Ramos (cell line): ENCODE measurements around the gene HIPK1.

Experiments used
- in situ Hi-C: fragments of 300-500 bp; cut with MboI; formaldehyde crosslinking; loops from one replicate; pipeline ENCODE4 v1.14.3; 2022; ENCODE audit warnings: low sequenced_read_pairs; ENCODE audit not compliant: unreplicated experiment

The HIPK1 gene

DNA sequence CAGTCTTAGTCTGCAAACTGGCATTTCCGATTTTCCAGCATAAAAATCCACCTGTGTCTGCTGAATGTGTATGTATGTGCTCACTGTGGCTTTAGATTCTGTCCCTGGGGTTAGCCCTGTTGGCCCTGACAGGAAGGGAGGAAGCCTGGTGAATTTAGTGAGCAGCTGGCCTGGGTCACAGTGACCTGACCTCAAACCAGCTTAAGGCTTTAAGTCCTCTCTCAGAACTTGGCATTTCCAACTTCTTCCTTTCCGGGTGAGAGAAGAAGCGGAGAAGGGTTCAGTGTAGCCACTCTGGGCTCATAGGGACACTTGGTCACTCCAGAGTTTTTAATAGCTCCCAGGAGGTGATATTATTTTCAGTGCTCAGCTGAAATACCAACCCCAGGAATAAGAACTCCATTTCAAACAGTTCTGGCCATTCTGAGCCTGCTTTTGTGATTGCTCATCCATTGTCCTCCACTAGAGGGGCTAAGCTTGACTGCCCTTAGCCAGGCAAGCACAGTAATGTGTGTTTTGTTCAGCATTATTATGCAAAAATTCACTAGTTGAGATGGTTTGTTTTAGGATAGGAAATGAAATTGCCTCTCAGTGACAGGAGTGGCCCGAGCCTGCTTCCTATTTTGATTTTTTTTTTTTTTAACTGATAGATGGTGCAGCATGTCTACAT, 47.6 kb downstream of the HIPK1 start:
- in situ Hi-C loops, result loop anchor here (25.0 kb wide), 1 partner anchor 586 kb away; no protein-coding TSS in a partner anchor

DNA sequence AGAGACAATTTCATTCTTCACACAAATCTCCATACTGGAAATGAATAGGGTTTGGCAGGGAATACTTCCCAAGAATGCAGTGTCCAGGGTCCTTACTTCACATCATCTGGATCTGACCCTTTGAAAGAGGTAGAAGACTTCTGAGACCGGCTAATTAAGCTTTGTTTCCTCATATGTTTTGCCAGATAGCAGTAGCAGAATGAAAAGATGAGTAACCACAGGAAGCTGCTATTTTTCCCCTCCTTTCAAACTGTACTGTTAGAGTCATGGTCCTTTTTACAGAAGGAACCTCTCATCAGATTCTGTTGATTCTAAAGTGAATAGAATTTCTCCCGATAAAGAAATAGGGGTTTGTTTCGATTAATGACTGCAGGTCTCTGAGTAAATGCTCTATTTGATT, 48.8 kb downstream of the HIPK1 start:
- in situ Hi-C loops, result loop anchor here (25.0 kb wide), 1 partner anchor 584 kb away; no protein-coding TSS in a partner anchor

DNA sequence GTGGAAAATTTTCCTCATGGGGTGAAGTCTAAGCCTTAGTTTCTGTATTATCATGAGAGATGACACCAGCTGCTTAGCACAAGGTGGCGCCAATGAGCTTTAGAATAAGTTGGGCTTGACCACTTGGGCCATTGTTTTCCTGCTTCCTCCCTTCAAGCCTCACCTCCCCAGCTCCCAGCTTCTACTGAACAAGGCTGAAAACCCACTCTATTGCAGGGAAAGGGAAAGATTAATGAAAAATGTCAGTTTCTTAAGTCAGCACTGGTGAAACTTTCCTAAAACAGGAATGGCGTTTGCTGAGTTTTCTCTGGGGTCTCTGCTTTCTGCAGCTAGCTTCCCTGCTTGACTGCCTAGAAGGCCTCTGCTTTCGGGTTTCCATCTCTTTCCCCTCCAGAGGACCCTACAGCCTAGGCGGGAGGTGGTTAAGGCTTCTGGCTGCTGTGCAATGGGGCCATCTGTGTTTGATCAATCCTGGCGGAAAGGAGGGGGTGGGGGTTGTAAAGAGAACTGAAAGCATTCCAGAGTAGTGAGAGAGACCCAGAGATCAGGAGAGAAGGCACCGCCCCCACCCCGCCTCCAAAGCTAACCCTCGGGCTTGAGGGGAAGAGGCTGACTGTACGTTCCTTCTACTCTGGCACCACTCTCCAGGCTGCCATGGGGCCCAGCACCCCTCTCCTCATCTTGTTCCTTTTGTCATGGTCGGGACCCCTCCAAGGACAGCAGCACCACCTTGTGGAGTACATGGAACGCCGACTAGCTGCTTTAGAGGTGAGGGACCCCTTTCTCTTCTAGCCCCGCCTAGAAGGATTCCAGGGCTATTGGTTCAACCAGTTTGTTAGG, 50.0 kb downstream of the HIPK1 start, which contains the start of gene OLFML3:
Gene OLFML3 (plus strand): TSS at position 612 of the 840 bp plus-strand sequence. CDS start 43 bp downstream, at position 655.
- in situ Hi-C loops, result loop anchor here (25.0 kb wide), 1 partner anchor 583 kb away; no protein-coding TSS in a partner anchor

DNA sequence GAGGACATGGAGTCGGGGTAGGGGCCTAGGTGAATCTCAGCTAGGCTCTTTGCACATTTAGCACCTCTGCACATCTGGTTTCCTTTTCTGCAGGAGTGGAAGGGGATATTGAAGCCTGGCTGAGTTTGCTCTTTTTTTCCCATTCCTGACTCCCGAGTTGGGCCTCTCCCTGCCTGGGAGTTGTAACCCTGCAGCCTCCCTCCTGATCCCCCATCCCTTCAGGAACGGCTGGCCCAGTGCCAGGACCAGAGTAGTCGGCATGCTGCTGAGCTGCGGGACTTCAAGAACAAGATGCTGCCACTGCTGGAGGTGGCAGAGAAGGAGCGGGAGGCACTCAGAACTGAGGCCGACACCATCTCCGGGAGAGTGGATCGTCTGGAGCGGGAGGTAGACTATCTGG, 51.0 kb downstream of the HIPK1 start:
- in situ Hi-C loops, result loop anchor here (25.0 kb wide), 1 partner anchor 582 kb away; no protein-coding TSS in a partner anchor

DNA sequence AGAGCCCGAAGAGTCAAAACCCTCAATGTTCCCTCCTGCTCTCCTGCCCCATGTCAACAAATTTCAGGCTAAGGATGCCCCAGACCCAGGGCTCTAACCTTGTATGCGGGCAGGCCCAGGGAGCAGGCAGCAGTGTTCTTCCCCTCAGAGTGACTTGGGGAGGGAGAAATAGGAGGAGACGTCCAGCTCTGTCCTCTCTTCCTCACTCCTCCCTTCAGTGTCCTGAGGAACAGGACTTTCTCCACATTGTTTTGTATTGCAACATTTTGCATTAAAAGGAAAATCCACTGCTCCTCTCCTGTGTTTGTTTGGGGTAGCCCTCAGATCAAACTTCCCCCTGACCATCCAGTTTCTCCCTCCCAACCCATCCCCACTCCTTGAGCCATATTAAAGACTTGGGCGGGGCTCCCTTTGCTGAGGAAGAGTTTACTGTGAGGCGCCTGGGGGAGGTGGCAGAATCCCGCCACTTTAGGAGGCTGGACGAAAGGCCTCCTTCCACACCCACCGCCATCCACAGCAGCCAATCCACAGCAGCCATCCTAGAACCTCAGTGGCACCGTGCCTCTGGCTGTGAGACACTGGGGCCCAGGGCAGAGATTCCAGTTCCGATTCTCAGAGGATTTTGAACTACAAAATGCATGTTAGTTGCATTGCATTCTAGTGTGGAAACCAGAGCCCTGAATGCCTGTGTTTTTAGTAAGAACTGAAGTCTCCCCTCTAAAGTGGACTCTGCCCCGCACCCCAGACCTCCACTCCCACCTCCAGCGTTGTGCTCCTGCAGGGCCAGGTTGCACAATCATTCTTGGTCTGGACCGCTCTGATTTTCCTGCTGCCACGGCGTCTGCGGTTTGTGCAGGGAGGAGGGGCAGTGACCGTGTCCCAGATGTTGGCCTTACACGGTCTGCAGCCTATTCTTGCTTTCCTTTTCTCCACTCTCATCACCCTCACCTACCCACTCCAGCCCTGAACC, 53.1 kb downstream of the HIPK1 start:
- in situ Hi-C loops, result loop anchor here (25.0 kb wide), 1 partner anchor 580 kb away; no protein-coding TSS in a partner anchor

DNA sequence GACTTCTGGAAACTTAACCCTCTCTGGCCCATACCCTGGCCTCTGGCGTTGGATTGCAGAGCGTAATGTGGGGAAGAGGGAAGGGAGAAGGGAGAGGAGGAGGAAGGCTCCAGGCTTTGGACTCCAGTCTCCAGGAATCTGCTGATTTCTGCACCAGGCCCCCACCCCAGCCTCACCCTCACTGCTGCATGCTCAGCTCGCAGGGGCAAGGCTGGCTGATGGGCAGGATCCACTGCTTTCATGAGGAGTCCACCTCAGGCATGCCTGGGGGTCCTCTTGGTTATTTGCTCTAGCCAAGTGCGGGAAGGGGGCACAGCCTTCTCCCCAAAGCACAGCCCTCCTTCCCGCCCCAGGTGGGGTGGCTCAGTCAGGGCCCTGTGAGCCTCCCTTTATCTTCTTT, 53.8 kb downstream of the HIPK1 start:
- in situ Hi-C loops, result loop anchor here (25.0 kb wide), 1 partner anchor 579 kb away; no protein-coding TSS in a partner anchor

DNA sequence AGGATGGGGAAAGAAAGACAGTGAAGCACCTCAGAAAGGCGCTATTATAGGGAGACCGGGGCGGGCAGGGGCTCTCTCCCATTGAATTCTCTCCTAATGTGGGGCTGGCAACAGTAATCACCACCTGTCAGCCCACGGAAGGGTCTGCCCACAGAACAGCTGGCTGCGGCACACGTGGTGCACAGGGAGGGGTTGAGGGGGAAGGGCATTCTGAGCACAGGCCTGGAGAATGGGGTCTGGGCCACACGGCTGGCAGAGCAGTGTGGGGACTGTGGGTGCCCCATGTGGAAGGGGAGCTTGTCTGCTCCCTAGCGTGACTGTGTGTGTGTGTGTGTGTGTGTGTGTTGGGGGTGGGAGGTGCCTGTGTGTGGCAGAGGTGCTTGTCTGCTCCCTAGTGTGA, 54.3 kb downstream of the HIPK1 start:
- in situ Hi-C loops, result loop anchor here (25.0 kb wide), 1 partner anchor 579 kb away; no protein-coding TSS in a partner anchor

DNA sequence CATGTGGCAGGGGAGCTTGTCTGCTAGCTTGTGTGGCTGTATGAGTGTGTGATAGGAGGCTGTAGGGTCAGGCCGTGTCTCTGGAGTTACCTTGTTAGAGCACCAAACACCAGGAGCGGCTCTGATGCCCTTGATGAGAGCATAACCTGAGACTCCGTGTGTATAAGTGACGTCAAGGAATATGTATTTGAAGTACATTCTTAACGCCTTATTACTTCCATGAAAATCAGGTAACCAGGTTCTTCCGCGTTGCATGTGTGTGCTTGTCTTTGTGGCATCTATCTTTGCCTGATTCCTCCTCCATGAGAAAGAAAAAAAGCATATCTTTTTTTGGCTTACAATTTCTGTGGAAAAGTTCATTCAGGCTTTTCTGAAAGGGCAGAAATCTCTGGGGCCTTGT, 54.7 kb downstream of the HIPK1 start:
- in situ Hi-C loops, result loop anchor here (25.0 kb wide), 1 partner anchor 578 kb away; no protein-coding TSS in a partner anchor

DNA sequence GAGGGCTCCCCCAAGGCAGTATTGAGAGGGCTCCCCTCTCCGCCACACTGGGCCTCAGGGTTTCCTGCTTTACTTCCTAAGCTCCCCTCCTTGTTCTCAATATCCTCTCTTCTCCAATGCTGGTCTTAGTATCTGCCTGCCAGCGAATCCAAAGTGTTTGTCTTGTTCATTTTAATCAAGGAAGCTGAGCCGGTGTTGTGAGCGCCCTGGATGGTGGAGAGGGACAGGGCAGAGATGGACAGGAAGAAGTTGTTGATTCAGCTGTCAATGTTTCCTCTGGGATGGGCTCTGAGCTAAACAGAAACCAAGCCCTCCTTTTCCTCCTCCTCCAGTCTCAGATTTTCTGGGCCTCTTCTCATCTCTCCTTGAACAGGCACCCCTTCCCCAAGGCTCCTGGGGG, 55.6 kb downstream of the HIPK1 start:
- in situ Hi-C loops, result loop anchor here (25.0 kb wide), 1 partner anchor 578 kb away; no protein-coding TSS in a partner anchor

DNA sequence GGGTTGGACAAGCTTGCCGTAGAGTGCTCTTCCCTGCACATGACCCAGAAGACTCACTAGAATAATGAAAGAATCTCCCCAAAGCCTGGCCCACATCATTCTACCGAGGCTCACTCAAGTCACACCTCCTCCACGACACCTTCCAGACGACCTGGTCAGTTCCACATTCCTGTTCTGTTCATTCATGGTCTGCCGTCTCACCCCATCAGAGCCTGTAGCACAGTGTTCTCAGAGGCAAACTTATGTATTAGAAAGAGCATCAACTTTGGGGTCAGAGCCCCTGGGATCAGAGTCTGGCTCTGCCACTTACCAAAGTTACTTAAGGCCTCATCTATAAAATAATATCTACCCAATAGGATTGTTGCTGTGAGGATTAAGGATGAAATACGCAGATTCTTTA, 57.7 kb downstream of the HIPK1 start:
- in situ Hi-C loops, result loop anchor here (25.0 kb wide), 1 partner anchor 575 kb away; no protein-coding TSS in a partner anchor

DNA sequence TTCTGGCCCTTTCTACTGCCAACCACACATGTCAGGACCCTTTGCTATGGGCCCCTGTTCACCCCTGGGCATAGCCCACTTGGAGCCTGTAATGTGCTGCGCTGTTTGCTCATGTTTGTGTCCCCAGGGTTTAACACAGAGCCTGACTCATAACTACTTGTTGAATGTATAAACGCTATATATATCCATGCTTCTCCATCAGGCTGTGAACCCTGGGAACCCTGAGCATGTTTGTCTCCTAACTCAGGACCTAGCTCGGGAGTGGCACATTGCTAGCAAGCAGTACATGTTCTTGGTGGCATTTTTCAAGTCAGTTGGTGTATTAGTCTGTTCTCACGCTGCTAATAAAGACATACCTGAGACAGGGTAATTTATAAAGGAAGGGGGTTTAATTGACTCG, 58.1 kb downstream of the HIPK1 start:
- in situ Hi-C loops, result loop anchor here (25.0 kb wide), 1 partner anchor 575 kb away; no protein-coding TSS in a partner anchor

DNA sequence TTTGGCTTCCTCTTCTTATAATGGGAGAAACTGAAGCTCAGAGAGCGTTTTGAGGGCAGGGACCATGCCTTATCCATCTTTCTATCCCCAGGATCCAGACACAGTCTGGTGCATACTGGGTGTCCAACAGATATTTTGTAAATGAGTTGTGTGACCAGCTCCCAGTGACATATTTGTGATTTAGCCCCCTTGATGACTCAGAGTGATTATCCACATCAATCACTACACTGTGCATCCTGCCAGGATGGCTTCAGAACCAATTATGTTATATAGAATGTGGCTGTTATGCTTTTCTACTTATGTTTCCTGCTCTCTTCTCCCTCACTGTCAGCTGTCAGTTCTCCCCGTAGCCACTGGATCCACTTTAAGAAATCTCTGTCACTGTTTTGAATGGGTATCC, 61.4 kb downstream of the HIPK1 start:
- in situ Hi-C loops, result loop anchor here (25.0 kb wide), 1 partner anchor 572 kb away; no protein-coding TSS in a partner anchor

DNA sequence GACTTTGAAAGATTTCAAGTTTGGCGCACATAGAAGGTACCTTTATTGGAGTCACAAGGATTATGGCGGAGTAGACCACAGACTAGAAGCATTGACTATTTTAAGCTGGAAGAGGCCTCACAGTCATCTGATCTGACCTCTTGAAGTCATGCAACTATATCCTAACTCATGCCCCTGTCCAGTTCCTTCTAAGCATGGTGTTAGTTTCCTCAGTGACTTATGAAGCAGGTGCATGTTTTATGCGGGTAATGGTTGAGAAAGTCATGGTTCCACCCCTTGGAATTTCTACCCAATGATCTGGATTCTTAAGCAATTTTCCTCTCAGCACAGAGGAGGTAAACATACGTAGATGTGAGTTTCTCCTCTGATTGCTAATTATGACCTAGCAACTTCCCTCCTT, 61.8 kb downstream of the HIPK1 start:
- in situ Hi-C loops, result loop anchor here (25.0 kb wide), 1 partner anchor 571 kb away; no protein-coding TSS in a partner anchor

DNA sequence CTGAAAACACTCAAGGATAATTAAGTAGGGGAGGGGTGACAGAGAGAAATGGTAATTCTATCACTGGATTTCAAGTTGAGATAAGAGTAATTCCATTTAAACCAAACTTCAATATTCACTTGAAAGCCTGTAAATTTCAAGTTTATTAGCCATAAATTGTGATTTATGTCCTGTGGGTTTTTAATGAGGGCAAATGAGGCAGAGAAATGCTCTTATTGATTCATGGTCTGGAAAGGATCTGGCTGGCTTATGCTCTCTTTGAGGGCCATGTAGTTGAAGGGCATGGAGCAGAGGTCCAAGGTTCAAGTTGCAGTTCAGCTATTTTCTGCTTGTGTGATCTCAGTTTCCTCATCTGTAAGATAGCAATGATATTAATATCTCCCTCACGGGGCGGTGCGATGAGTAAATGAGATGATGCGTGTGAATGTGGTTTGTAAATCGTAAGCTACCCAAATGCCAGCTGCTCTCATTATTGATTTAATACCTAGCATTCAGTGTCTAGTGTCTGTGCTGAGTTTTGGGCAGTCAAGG, 62.4 kb downstream of the HIPK1 start:
- in situ Hi-C loops, result loop anchor here (25.0 kb wide), 1 partner anchor 571 kb away; no protein-coding TSS in a partner anchor

DNA sequence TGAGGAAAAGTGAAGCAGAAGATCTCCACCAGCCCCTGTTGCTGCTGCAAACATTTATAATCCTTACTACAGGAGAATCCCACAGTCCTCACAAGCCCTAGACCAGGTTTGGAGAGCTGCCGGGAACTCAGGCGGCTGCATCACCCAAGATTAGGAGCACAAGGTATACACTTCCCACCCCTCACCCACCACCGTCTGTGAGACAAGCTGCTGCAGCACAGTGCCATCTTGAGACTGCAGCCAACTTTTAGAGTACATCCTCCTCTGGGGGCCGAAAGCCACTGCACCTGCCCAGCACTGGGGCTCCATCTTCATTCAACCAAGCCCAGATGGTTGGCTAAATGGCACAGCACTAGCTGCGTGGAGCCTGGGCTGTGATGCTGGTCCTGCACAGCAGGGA, 63.9 kb downstream of the HIPK1 start:
- in situ Hi-C loops, result loop anchor here (25.0 kb wide), 1 partner anchor 569 kb away; no protein-coding TSS in a partner anchor

DNA sequence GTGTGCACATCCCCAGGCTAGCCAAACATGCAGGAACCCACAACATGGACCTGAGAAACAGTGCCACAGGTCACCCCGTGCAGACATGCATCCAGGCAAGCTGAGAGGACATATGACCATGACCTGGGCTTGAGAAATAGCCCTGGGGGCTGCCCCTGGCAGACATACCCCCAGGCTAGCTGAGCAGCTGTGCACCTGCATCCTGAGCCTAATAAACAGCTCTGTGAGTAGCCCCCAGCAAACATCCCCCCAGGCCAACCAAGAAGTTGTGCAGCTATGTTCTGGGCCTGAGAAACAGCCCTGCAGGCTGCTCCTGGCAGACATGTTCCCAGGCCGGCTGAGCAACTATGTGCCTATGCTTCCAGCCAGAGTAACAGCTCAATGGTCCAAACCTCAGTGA, 64.6 kb downstream of the HIPK1 start:
- in situ Hi-C loops, result loop anchor here (25.0 kb wide), 1 partner anchor 569 kb away; no protein-coding TSS in a partner anchor

DNA sequence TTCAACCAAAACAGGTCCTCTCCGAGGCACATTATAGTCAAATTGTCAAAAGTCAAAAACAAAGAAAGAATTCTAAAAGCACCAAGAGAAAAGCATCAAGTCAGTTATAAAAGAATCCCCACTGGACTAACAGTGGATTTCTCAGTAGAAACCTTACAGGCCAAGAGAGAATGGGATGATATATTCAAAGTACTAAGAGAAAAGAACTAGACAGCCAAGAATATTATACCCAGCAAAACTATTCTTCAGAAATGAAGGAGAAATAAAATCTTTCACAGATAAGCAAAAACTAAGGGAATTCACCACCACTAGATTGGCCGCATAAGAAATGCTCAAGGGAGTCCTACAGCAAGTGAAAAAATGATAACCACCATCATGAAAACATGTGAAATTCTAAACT, 66.3 kb downstream of the HIPK1 start:
- in situ Hi-C loops, result loop anchor here (25.0 kb wide), 1 partner anchor 567 kb away; no protein-coding TSS in a partner anchor

DNA sequence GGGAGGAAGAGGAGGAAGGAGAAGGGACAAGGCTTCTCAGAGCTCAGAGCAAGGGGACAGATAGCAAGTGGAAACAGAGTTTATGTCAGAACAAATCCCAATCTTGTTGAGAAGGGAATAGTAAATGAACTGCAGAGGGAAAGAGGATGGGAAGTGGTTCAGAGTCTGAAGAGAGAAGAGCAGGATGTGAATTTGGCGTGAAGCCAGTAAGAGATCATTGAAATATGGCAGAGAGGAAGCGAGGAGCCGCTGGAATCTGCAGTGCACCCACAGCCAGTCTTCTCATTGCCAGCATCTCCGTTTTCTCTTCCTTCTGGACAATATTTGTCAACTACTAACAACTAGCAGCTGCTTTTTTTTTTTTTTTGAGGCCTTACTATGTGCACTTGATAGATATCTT, 69.2 kb downstream of the HIPK1 start:
- in situ Hi-C loops, result loop anchor here (25.0 kb wide), 1 partner anchor 564 kb away; no protein-coding TSS in a partner anchor

DNA sequence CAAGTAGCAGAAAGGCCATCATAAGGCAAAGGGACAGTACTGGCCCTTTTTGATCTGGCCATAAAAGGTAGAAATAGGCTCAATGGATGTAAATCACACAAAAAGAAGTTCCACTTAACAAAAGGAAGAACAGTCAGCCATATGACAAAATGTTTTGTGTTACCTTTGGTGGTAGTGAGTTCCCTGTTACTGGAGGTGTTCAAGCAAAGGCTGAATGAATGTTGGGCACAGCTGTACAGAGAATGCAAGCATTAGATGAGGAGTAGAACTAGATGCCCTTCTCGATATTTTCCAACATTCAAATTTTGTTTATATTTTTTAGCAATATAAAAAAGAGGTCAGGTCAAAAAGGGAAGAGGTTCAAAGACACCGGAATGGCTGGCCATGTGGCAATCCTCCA, 70.1 kb downstream of the HIPK1 start:
- in situ Hi-C loops, result loop anchor here (25.0 kb wide), 1 partner anchor 563 kb away; no protein-coding TSS in a partner anchor
